Measurements from ENCODE around the gene KLHL18.
"Not testable (repeated sequence)": the region's sequence is repeated elsewhere in the genome, so short reads cannot be mapped to it uniquely, and the experiment has no call there.

The KLHL18 gene

DNA sequence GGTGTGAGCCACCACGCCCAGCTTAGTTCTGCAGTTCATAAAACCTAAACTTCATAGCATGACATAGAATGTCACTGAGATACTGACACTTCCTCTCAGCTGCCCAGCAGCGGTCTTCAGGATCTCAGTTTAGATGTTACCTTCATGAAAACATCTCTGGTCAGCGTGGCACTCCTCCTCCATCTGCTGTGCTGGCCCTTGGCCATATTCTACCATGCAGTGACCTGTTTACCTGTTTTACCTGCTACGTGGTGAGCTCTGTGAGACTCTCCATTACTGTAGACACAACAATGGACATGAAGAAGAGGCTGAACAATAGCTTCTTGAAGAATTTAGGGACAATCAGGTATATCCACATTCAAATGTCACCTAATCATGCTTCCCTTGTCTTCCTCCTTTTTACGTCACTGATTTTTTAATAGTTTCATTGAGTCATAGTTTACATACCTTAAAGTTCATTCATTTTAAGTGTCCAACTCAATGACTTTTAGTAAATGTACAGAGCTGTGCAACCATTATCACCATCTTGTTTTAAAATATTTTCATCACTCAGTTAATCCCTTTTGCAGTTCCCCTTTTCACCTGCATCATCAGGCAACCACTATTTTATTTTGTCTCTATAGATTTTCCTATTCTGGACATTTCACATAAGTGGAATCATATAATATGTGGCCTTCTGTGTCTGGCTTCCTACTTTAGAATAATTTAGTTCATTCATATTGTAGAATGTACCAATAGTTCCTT lies 65.8 kb downstream of the KLHL18 start:
- no peak overlapping the region for H3K27ac ChIP-seq
- H3K27me3 ChIP-seq (ENCODE audit: insufficient read depth, low read depth, severe bottlenecking), result no peaks in the 10 kb centered on the region
- DNase-seq, result no peak
- no peak overlapping the region for H3K4me3 ChIP-seq (ENCODE audit: low read depth, low read length)
- TF ChIP-seq, protein P1, sequence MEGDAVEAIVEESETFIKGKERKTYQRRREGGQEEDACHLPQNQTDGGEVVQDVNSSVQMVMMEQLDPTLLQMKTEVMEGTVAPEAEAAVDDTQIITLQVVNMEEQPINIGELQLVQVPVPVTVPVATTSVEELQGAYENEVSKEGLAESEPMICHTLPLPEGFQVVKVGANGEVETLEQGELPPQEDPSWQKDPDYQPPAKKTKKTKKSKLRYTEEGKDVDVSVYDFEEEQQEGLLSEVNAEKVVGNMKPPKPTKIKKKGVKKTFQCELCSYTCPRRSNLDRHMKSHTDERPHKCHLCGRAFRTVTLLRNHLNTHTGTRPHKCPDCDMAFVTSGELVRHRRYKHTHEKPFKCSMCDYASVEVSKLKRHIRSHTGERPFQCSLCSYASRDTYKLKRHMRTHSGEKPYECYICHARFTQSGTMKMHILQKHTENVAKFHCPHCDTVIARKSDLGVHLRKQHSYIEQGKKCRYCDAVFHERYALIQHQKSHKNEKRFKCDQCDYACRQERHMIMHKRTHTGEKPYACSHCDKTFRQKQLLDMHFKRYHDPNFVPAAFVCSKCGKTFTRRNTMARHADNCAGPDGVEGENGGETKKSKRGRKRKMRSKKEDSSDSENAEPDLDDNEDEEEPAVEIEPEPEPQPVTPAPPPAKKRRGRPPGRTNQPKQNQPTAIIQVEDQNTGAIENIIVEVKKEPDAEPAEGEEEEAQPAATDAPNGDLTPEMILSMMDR (IDR thresholded peaks at IDR 0.05; ENCODE audit: low read depth, low read length), result no peak
- no peaks in the 10 kb centered on the region; the same call in 1 of the 2 replicates for H3K36me3 ChIP-seq
- no peaks in the 10 kb centered on the region for H3K9me3 ChIP-seq (ENCODE audit: severe bottlenecking)

DNA sequence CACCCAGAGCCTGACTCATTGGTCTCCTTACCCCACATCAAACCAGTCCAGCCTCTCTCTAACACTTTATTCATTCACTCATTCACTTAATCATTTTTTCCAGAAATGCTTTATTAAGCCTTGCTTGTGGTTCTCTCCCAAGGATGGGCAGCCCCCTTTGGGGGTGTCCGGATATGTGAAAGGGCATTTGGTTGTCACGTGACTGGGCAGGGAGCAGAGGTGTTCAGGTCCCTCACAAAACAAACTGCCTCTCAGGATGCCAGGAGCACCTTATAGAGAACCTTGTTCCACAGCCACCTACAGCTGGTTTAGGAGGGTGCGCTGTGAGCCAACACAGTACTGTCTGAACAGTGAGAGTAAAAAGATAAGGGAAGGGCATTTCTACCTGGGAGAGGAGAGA lies 72.3 kb downstream of the KLHL18 start:
- no peaks in the 10 kb centered on the region for H3K36me3 ChIP-seq
- no peak overlapping the region for H3K4me3 ChIP-seq (ENCODE audit: low read depth, low read length)
- TF ChIP-seq, protein P1 (IDR thresholded peaks at IDR 0.05; ENCODE audit: low read depth, low read length), result no peak
- no peak for DNase-seq
- peaks cover 7% of the 10 kb centered on the region for H3K9me3 ChIP-seq (ENCODE audit: severe bottlenecking)
- H3K27ac ChIP-seq, result no peak overlapping the region
- no peaks in the 10 kb centered on the region for H3K27me3 ChIP-seq (ENCODE audit: insufficient read depth, low read depth, severe bottlenecking)

DNA sequence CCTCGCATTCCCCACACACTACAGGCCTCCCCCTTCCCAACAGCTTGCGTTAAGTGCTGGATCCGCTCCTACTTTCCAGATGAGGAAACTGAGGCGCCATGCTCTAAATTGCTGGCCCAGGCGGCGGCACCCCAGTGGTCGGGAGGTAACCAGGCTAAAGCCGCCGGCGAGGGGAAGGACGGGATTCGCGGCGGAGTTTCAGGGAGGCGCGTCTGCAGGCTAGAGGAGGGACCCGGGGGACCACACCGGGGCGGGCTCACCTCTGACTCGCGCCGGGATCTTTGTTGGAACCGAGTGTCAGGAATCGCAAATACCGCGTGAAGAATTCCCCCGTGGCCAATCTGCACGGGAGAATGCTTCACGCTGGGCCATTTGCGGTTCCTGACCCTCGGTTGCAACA lies 73.5 kb downstream of the KLHL18 start:
- Histone ChIP-seq H3K27me3 (ENCODE audit: insufficient read depth, low read depth, severe bottlenecking) (no peaks in the 10 kb centered on the region), H3K4me3 (ENCODE audit: low read depth, low read length) (no peak overlapping the region), H3K36me3 (no peaks in the 10 kb centered on the region), H3K9me3 (ENCODE audit: severe bottlenecking) (peaks cover 8% of the 10 kb centered on the region), H3K27ac (no peak overlapping the region)
- TF ChIP-seq, protein P1 (IDR thresholded peaks at IDR 0.05; ENCODE audit: low read depth, low read length), result no peak
- no peak for DNase-seq

DNA sequence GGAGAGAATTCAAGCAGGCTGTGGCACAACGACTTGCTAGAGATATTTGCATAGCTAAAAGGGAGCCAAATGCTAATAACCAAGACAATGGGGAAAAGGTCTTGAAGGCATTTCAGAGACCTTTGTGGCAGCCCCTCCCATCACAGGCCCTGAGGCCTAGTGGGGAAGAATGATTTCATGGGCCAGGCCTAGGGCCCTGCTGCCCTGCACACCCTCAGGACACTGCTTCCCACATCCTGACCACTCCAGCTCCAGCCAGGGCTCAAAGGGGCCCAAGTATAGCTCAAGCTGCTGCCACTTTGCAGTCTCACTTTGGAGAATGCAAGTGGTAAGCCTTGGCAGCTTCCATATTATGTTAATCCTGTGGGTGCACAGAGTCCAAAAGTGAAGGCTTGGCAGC lies 76.6 kb downstream of the KLHL18 start:
- no peak overlapping the region for H3K4me3 ChIP-seq (ENCODE audit: low read depth, low read length)
- no peak for DNase-seq
- peaks cover 8% of the 10 kb centered on the region for H3K9me3 ChIP-seq (ENCODE audit: severe bottlenecking)
- H3K27ac ChIP-seq, result no peak overlapping the region
- H3K36me3 ChIP-seq, result no peaks in the 10 kb centered on the region
- TF ChIP-seq, protein P1 (IDR thresholded peaks at IDR 0.05; ENCODE audit: low read depth, low read length), result no peak
- no peaks in the 10 kb centered on the region for H3K27me3 ChIP-seq (ENCODE audit: insufficient read depth, low read depth, severe bottlenecking)

DNA sequence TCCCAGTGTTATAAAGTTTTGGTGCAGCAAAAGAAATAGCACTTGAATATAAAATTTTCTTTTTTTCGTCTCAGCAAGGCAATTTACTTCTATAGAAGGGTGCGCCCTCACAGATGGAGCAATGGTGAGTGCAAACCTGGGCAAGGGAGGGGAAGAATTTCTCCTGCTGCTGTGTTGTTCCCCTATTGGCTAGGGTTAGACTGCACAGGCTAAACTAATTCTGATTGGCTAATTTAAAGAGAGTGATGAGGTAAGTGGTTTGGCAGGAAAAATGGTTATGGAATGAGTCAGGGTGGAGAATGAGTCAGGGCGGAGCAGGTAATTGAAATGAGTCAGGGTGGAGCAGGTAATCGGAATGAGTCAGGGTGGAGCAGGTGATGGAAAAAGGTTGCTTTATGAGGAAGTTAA lies 77.4 kb downstream of the KLHL18 start:
- not testable (repeated sequence) for H3K4me3 ChIP-seq (ENCODE audit: low read depth, low read length); H3K36me3 ChIP-seq; H3K9me3 ChIP-seq (ENCODE audit: severe bottlenecking); DNase-seq; H3K27ac ChIP-seq; H3K27me3 ChIP-seq (ENCODE audit: insufficient read depth, low read depth, severe bottlenecking)

DNA sequence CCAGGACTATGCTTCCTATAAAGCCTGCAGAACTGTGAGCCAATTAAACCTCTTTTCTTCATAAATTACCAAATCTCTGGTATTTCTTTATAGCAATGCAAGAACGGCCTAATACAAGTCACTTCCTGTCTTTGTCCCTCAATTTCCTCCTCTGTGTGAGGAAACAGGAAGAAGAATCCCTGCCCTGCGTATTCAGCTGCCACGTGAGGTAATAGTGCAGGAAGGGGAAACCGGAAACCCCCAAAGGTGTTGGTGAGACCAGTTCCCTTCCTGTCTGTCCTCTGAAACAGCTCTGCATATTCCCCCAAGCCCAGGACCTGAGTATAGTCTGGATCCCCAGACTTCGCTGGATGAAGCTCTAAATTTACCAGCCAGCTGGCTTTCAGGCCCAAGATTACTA lies 80.0 kb downstream of the KLHL18 start:
- H3K4me3 ChIP-seq (ENCODE audit: low read depth, low read length), result no peak overlapping the region
- no peak for DNase-seq
- H3K27ac ChIP-seq, result no peak overlapping the region
- H3K27me3 ChIP-seq (ENCODE audit: insufficient read depth, low read depth, severe bottlenecking), result no peaks in the 10 kb centered on the region
- H3K36me3 ChIP-seq, result no peaks in the 10 kb centered on the region
- H3K9me3 ChIP-seq (ENCODE audit: severe bottlenecking), result peaks cover 8% of the 10 kb centered on the region
- TF ChIP-seq, protein P1 (IDR thresholded peaks at IDR 0.05; ENCODE audit: low read depth, low read length), result no peak
